Stimulated activated naive CD8-positive, alpha-beta T cell treated with anti-CD3 and anti-CD28 coated beads, Interleukin-15, amount 100 ng/mL, for 72 hours (primary cell): ENCODE measurements around the gene FXYD5.

Source experiments
- ATAC-seq: fragments of 150-1000 bp; cut with Tn5 transposase; 2 replicates; pipeline ENCODE4 v1.10.0; 2021; ENCODE audit warnings: mild to moderate bottlenecking, moderate library complexity
- DNase-seq, 2 donors: peaks; one replicate each; pipeline ENCODE4 v3.0.0; 2021 to 2022
- H3K27ac Mint-ChIP-seq, 2 donors: one replicate each; pipeline ENCODE4 v1.8.0; 2022; ENCODE audit warnings: mild to moderate bottlenecking in 2 of 2, mixed read lengths in 2 of 2, moderate library complexity in 2 of 2
- H3K27me3 Mint-ChIP-seq: one replicate; pipeline ENCODE4 v1.8.0; 2022; ENCODE audit warnings: mixed read lengths
- H3K4me1 Mint-ChIP-seq: one replicate; pipeline ENCODE4 v1.8.0; 2022; ENCODE audit warnings: mild to moderate bottlenecking, mixed read lengths
- H3K4me3 Mint-ChIP-seq, 2 donors: one replicate each; pipeline ENCODE4 v1.8.0; 2022; ENCODE audit warnings: mild to moderate bottlenecking in 2 of 2, mixed read lengths in 2 of 2, moderate library complexity in 1 of 2
- H3K9me3 Mint-ChIP-seq, 2 donors: one replicate each; pipeline ENCODE4 v1.8.0; 2022; ENCODE audit warnings: mixed read lengths in 2 of 2

Gene FXYD5

DNA sequence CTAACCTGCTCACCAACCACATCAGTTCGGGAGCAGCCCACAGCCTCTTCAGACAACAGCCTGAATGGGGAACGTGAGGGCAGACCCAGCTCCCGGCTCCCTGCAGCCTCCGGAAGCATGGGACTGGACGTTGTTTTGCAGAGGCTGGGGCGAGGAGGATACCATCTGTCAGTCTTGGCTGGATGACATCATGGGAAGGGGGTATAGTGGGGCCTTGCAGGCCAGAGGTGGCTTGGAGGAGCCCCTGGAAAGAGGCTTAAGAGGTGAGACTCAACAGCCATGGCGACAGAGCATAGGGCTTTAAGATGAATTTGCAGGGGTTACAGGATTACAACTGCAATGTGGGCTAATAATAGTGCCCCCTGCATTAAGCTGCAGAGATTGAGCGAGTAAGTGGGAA lies 37.4 kb upstream of the FXYD5 start:
- Mint-ChIP-seq H3K4me3 (no peak overlapping the region), H3K4me1 (peaks cover 9% of the 10 kb centered on the region), H3K9me3 (no peaks in the 10 kb centered on the region), H3K27ac (no peak overlapping the region), H3K27me3 (no peaks in the 10 kb centered on the region)
- DNase-seq: no peak
- no peak for ATAC-seq

- Mint-ChIP-seq H3K4me3 (no peak overlapping the region), H3K27me3 (no peaks in the 10 kb centered on the region), H3K27ac (no peak overlapping the region), H3K4me1 (peaks cover 9% of the 10 kb centered on the region), H3K9me3 (no peaks in the 10 kb centered on the region)
- no peak for ATAC-seq
- no peak for DNase-seq
These were observed 36.7 kb upstream of the FXYD5 start for GRCh38 chr19:35117799-35118198.

DNA sequence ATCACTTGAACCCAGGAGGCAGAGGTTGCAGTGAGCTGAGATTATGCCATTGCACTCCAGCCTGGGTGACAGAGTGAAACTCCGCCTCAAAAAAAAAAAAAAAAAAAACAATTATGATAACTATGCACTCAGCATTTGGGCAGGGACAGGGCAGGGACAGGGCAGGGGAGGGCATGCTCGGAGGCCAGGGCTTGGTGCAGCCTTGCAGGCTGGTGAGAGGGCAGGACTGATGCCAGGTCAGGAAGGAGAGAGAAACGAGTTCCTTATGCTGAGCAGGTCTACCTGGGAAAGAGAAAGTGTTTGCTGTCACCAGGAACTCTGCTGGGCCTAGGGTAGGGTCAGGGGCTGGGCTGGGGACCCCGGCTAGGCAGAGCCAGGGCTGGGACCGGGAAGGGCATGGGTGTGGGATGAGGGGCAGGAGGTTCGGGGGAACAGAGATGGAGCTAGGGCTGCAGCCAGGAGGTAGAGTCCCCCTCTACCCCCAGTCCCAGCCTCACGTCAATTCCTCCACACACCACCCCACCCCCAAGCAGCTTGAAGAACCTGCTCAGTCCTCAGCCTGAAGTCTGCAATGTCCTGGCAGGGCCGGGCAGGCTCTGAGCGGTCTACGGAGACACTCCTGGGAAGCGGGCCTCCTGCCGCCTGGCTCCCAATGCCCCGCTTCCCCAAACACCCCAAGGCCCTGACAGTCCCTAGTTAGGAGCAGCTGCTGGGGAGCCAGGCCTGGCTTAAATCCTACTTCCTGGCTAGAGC lies 36.1 kb upstream of the FXYD5 start:
- Mint-ChIP-seq H3K27ac (no peak overlapping the region), H3K4me3 (no peak overlapping the region), H3K9me3 (no peaks in the 10 kb centered on the region), H3K27me3 (no peaks in the 10 kb centered on the region), H3K4me1 (peaks cover 9% of the 10 kb centered on the region)
- no peak for ATAC-seq
- DNase-seq: no peak

GRCh38 chr19:35119091-35119490 lies 35.4 kb upstream of the FXYD5 start:
- no peaks in the 10 kb centered on the region for H3K27me3 Mint-ChIP-seq
- H3K27ac Mint-ChIP-seq: no peak overlapping the region
- DNase-seq (no peak), ATAC-seq (no peak)
- H3K9me3 Mint-ChIP-seq: no peaks in the 10 kb centered on the region
- H3K4me3 Mint-ChIP-seq: no peak overlapping the region
- peaks cover 15% of the 10 kb centered on the region for H3K4me1 Mint-ChIP-seq

GRCh38 chr19:35119578-35120155 lies 34.9 kb upstream of the FXYD5 start:
- Mint-ChIP-seq H3K9me3 (no peaks in the 10 kb centered on the region), H3K27ac (no peak overlapping the region), H3K4me1 (peaks cover 17% of the 10 kb centered on the region), H3K4me3 (no peak overlapping the region), H3K27me3 (no peaks in the 10 kb centered on the region)
- no peak for ATAC-seq
- DNase-seq: no peak

DNA sequence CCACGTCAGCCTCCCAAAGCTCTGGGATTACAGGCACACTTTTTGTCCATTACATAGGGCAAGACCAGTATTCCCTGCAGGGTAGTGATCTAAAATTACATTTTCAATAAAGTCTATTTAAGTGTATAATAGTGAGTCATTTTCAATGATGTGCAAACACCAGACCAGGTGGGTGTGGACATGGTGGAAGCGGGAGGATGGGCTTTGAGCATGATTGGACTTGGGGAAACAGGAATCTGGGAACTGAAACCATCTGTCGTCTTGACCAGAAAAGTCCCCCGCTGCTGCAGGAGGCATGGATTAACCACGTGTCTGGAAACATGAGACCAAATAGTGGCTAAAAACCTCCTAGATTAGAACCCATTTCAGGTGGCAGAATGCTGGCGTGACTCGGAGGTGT lies 34.0 kb upstream of the FXYD5 start:
- ATAC-seq (no peak), DNase-seq (no peak)
- Mint-ChIP-seq H3K27me3 (no peaks in the 10 kb centered on the region), H3K9me3 (no peaks in the 10 kb centered on the region), H3K4me3 (no peak overlapping the region), H3K27ac (no peak overlapping the region), H3K4me1 (peaks cover 18% of the 10 kb centered on the region)

DNA sequence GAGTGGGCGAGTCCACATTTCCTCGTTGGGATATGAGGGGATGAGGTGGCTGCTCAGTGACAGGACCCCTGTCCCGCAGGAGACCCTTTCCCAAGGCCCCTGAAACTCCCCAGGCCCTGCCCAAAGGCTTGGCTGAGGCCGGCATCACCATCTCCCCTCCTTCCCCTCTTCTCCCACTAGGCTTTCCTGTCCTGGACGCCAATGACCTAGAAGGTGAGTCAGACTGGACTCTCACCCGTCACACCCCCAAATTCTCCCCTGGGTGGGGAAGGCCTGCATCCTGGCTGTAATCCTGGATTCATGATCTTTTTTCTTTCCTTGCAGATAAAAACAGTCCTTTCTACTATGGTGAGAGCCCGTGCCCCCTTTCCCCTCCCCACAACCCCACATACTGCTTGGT lies 33.6 kb upstream of the FXYD5 start:
- Mint-ChIP-seq H3K27me3 (no peaks in the 10 kb centered on the region), H3K4me3 (no peak overlapping the region), H3K27ac (no peak overlapping the region), H3K4me1 (peaks cover 18% of the 10 kb centered on the region), H3K9me3 (no peaks in the 10 kb centered on the region)
- ATAC-seq: no peak
- DNase-seq: no peak

DNA sequence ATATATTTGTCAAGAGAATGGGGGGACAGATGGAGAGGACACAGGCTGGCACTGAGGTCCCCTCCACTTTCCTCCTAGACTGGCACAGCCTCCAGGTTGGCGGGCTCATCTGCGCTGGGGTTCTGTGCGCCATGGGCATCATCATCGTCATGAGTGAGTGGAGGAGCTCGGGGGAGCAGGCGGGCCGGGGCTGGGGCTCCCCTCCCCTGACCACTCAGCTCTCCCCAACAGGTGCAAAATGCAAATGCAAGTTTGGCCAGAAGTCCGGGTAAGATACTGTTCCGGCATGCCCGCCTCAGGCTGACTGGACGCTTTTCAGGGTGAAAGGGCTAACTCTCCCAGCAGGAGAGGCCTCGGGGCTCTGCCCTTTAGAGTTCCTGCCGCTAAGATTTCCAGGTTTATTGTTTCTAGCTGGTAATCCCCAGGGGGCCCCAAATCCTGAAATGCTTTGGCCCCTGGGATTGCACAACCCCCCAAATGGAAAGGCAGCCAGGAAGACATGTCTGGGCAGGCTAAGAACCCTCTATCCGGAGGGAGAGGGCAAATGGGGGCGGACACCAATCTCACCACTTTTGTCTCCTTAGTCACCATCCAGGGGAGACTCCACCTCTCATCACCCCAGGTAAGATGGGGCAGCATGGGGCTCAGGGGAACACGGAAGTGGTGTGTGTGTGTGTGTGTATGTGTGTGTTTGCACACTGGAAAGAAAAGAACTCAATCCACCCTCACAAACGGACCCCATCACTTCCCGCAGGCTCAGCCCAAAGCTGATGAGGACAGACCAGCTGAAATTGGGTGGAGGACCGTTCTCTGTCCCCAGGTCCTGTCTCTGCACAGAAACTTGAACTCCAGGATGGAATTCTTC lies 31.6 kb upstream of the FXYD5 start:
- H3K9me3 Mint-ChIP-seq: no peaks in the 10 kb centered on the region
- no peak overlapping the region for H3K27ac Mint-ChIP-seq
- H3K27me3 Mint-ChIP-seq: no peaks in the 10 kb centered on the region
- peaks cover 18% of the 10 kb centered on the region for H3K4me1 Mint-ChIP-seq
- ATAC-seq: no peak
- no peak overlapping the region for H3K4me3 Mint-ChIP-seq
- DNase-seq: no peak

DNA sequence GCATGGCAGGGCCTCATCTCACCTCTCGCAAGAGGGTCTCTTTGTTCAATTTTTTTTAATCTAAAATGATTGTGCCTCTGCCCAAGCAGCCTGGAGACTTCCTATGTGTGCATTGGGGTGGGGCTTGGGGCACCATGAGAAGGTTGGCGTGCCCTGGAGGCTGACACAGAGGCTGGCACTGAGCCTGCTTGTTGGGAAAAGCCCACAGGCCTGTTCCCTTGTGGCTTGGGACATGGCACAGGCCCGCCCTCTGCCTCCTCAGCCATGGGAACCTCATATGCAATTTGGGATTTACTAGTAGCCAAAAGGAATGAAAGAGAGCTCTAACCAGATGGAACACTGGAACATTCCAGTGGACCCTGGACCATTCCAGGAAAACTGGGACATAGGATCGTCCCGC lies 31.0 kb upstream of the FXYD5 start:
- H3K4me1 Mint-ChIP-seq: peaks cover 18% of the 10 kb centered on the region
- ATAC-seq: no peak
- H3K4me3 Mint-ChIP-seq: peak overlapping the region in 1 of 2 donors; percentile 77
- H3K9me3 Mint-ChIP-seq: no peaks in the 10 kb centered on the region
- H3K27me3 Mint-ChIP-seq: no peaks in the 10 kb centered on the region
- no peak for DNase-seq
- no peak overlapping the region for H3K27ac Mint-ChIP-seq

DNA sequence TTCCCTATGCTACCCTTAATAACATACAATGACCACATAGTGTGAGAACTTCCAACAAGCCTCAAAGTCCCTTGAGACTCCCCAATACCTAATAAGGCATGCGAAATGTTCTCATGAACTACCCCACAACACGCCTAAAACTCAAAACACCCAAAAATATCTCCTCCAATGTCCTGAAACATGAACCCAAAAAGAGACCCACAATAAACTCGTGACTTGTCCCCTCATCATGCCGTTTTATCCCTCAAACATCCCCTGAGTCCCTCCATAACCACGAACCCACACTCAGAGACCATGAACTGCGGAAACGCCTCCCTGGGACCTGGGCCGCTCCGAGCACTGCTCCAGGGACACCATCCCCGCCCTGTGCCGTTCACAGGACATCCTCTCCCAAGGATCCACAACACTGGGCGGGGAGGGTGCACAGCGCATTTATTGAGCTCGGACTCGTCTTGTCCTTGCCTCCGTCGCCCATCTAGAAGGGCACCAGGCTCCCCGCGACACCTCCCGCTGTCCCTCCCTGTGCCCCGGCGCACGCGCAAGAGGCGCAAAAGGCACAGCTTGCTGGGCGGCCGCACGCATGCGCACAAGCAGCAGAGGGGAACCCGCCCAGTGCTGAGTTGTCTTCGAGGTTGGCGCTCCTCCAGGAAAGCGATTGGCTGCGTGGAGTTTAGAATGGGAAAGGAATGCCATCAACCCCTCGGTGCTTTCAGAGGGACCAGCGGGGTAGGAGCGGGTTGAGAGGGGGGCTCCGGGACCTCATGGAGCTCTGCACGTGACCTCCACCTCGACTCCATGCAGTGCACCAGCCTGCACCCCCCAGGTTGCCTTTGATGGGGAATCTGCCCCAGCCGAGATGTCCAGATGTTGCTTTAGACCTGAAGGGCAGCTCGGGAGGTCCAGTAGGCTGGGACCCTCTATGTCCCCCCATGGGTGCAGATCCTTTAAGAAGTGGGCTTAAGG lies 30.2 kb upstream of the FXYD5 start:
- peaks cover 18% of the 10 kb centered on the region for H3K4me1 Mint-ChIP-seq
- DNase-seq: peak; percentile 82 to 89
- H3K27me3 Mint-ChIP-seq: no peaks in the 10 kb centered on the region

GRCh38 chr19:35125270-35125717 lies 29.2 kb upstream of the FXYD5 start:
- DNase-seq (no peak), ATAC-seq (no peak)
- no peaks in the 10 kb centered on the region for H3K9me3 Mint-ChIP-seq
- H3K27me3 Mint-ChIP-seq: no peaks in the 10 kb centered on the region
- no peak overlapping the region for H3K27ac Mint-ChIP-seq
- peaks cover 18% of the 10 kb centered on the region for H3K4me1 Mint-ChIP-seq
- peak overlapping the region; percentile 77 to 78 for H3K4me3 Mint-ChIP-seq

More for the DNA sequence above, 30.2 kb upstream of the FXYD5 start:
- Mint-ChIP-seq H3K9me3 (no peaks in the 10 kb centered on the region), H3K27ac (peak overlapping the region; percentile 65 to 83), H3K4me3 (peak overlapping the region; percentile 77 to 78)
- ATAC-seq: peak; percentile 97

DNA sequence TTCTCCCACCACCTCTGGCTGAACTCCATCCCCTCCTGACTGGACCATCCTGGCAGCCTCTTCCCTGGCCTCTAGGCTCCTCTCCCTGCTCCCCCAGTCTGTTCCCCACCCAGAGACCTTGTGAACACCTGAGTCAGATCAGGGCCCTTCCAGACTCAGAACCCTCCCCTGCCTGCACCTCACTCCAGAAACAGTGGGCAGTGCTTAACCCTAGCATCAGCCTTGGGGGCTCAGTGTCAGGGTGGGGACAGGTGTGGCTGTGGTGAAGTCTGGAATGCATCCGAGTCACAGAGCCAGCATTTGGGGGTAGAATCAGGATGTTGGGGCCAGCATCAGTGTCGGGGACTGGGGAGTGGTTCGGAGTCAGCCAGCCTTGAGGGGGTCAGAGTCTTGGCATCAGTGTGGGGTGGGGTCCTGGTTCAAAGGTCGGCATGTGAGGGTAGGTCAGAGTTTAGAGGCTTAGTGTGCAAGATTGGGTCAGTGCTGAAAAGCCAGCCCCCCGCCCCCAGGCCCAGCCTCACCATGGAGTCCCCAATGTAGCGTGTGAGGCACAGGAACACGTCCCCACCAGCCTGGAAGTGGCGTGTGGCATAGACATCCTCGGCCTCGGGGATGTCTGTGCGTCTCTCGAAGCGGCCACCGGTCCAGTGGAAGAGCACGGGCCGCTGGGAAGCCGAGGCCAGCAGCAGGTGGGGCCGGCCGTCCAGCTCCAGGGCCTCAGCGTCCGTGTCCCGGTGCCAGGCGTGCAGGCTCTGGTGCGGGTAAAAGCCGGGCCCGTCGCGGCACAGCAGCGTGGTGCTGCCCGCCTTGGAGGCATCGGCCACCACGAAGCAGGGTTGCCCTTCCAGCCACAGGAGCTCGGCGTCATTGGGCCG lies 28.5 kb upstream of the FXYD5 start:
- peak overlapping the region; percentile 7 to 27 for H3K4me3 Mint-ChIP-seq
- H3K27ac Mint-ChIP-seq: peak overlapping the region in 1 of 2 donors; percentile 1
- H3K4me1 Mint-ChIP-seq: peaks cover 18% of the 10 kb centered on the region
- no peak for DNase-seq
- no peaks in the 10 kb centered on the region for H3K27me3 Mint-ChIP-seq
- no peak for ATAC-seq
- no peaks in the 10 kb centered on the region for H3K9me3 Mint-ChIP-seq

DNA sequence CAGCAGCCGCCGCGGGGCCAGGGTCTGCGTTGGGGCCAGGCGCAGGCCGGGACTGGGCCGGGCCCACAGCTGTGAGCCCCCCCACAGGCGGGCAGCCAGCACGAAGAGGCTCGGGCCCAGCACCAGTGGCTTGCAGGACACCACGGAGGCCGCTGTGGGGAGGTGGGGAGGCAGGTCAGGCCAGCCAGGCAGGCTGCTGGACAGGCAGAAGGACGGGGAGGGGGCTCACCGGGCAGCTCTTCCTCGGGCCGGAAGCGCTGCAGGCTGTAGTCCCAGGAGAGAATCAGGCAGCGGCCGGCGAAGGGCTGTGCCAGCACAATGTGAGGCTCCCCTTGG lies 27.9 kb upstream of the FXYD5 start:
- no peaks in the 10 kb centered on the region for H3K27me3 Mint-ChIP-seq
- no peak overlapping the region for H3K27ac Mint-ChIP-seq
- DNase-seq (no peak), ATAC-seq (no peak)
- peaks cover 18% of the 10 kb centered on the region for H3K4me1 Mint-ChIP-seq
- no peak overlapping the region for H3K4me3 Mint-ChIP-seq
- no peaks in the 10 kb centered on the region for H3K9me3 Mint-ChIP-seq

- H3K4me3 Mint-ChIP-seq: no peak overlapping the region
- H3K27me3 Mint-ChIP-seq: no peaks in the 10 kb centered on the region
- H3K9me3 Mint-ChIP-seq: peaks cover 5 to 9% of the 10 kb centered on the region in 2 donors
- no peak overlapping the region for H3K27ac Mint-ChIP-seq
- DNase-seq (no peak), ATAC-seq (no peak)
- H3K4me1 Mint-ChIP-seq: peaks cover 18% of the 10 kb centered on the region
These were observed 26.7 kb upstream of the FXYD5 start for GRCh38 chr19:35127871-35128270.
